Thyroid gland (tissue), 4 donors: ENCODE measurements around the gene IL27RA. TPM values are rescaled to one million over a fixed set of nuclear protein-coding genes. Genes with fewer than 3 reads are reported as not detected.
"Not testable (repeated sequence)": the region's sequence is repeated elsewhere in the genome, so short reads cannot be mapped to it uniquely, and the experiment has no call there.

Experiments used
- DNase-seq, 2 donors: peaks; one replicate each; pipeline ENCODE4 v3.0.0-alpha.2; 2019
- H3K27ac ChIP-seq, 3 donors: fragments of 200-600 bp; sonication (generic); 1 replicate in 2 of 3; 2 replicates in 1 of 3; pipeline ENCODE4 v1.5.1; 2016 to 2019; ENCODE audit warnings: mild to moderate bottlenecking in 1 of 3, moderate library complexity in 1 of 3
- H3K27me3 ChIP-seq: fragments of 200-600 bp; sonication (generic); one replicate; pipeline ENCODE4 v1.5.1; 2019
- H3K36me3 ChIP-seq, 2 donors: fragments of 200-600 bp; sonication (generic); one replicate each; pipeline ENCODE4 v1.5.1; 2016 to 2019
- H3K4me1 ChIP-seq, 2 donors: fragments of 200-600 bp; sonication (generic); one replicate each; pipeline ENCODE4 v1.5.1; 2017 to 2019
- H3K4me3 ChIP-seq, 3 donors: fragments of 200-600 bp; sonication (generic); replicated peaks in 1 of 3; 1 replicate in 2 of 3; 2 replicates in 1 of 3; pipeline ENCODE4 v1.5.1; 2016; ENCODE audit warnings: mild to moderate bottlenecking in 1 of 3
- H3K9me3 ChIP-seq: fragments of 200-600 bp; sonication (generic); one replicate; pipeline ENCODE4 v1.5.1; 2017
- CTCF ChIP-seq, 6 experiments: fragments of 200-600 bp in 3 of 6; fragments of 450-650 bp in 3 of 6; sonication (generic) in 3 of 6; IDR thresholded peaks; one replicate each; pipeline ENCODE4 v1.5.1; 2016 to 2019; ENCODE audit warnings: antibody characterized with exemption in 6 of 6, mild to moderate bottlenecking in 2 of 6, inconsistent platforms in 1 of 6, moderate library complexity in 1 of 6
- POLR2A ChIP-seq, 2 donors: fragments of 450-650 bp; IDR thresholded peaks; one replicate each; pipeline ENCODE4 v1.6.1; 2017; ENCODE audit warnings: antibody characterized with exemption in 2 of 2, mild to moderate bottlenecking in 2 of 2, moderate library complexity in 1 of 2
- WGBS, 2 donors: methylation state at CpG; one replicate each; pipeline ENCODE4 v1.1.5; 2017; 5-methylcytosine and 5-hydroxymethylcytosine counted together
- intact Hi-C: fragments of 100-400 bp; cut with DNase I; formaldehyde crosslinking; loops from one replicate; pipeline ENCODE4 v1.15.1; 2023
- total RNA-seq, 4 donors: library from RNA; depleted of rRNA; stranded (reverse); fragments of >200 nt; gene quantifications; one replicate each; pipeline ENCODE4 v1.2.3, GENCODE V29; 2016

The IL27RA gene
- total RNA-seq, 4 donors from 2014 or later = 1.9 to 4.9 (median 3.4) TPM

GRCh38 chr19:14039181-14039580, 7.6 kb downstream of the IL27RA start:
- H3K4me3 ChIP-seq = no peak overlapping the region
- no peaks in the 10 kb centered on the region for H3K27me3 ChIP-seq
- DNase-seq = no peak
- TF ChIP-seq CTCF (IDR thresholded peaks at IDR 0.05) = no peak
- no peak for TF ChIP-seq POLR2A (IDR thresholded peaks at IDR 0.05)
- intact Hi-C loops = no loop called here
- no peak overlapping the region for H3K27ac ChIP-seq
- H3K4me1 ChIP-seq = peaks cover 0 to 7% of the 10 kb centered on the region in 2 donors
- WGBS, 2 donors = 95 to 98% methylated on average over 7 of the region's 7 CpGs
- no peaks in the 10 kb centered on the region for H3K36me3 ChIP-seq
- H3K9me3 ChIP-seq = no peaks in the 10 kb centered on the region

GRCh38 chr19:14042659-14043608, 11.4 kb downstream of the IL27RA start:
- H3K36me3 ChIP-seq, H3K9me3 ChIP-seq, H3K4me3 ChIP-seq, H3K27ac ChIP-seq, DNase-seq, intact Hi-C loops, H3K27me3 ChIP-seq: not testable (repeated sequence)
- H3K4me1 ChIP-seq = peaks cover 5 to 18% of the 10 kb centered on the region in 2 donors
- WGBS, 2 donors = 62 to 72% methylated on average over 19 of the region's 19 CpGs
- peak in 5 of 6 experiments; percentile 9 to 56 (median 38) for TF ChIP-seq CTCF (IDR thresholded peaks at IDR 0.05)

GRCh38 chr19:14047866-14048265, 16.3 kb downstream of the IL27RA start:
- intact Hi-C loops, H3K36me3 ChIP-seq: not testable (repeated sequence)

GRCh38 chr19:14048443-14049153, 17.0 kb downstream of the IL27RA start:
- WGBS, 2 donors = 83 to 89% methylated on average over 8 of the region's 8 CpGs

More at GRCh38 chr19:14047866-14048265, 16.3 kb downstream of the IL27RA start:
- not testable (repeated sequence) for H3K9me3 ChIP-seq, DNase-seq, H3K27me3 ChIP-seq, H3K4me3 ChIP-seq, H3K27ac ChIP-seq
- 97 to 98% methylated on average over 10 of the region's 10 CpGs for WGBS, 2 donors
- H3K4me1 ChIP-seq = peaks cover 5 to 15% of the 10 kb centered on the region in 2 donors

More at GRCh38 chr19:14048443-14049153, 17.0 kb downstream of the IL27RA start:
- H3K27me3 ChIP-seq = no peaks in the 10 kb centered on the region
- no peaks in the 10 kb centered on the region for H3K36me3 ChIP-seq
- H3K27ac ChIP-seq = no peak overlapping the region
- no peaks in the 10 kb centered on the region for H3K9me3 ChIP-seq
- H3K4me1 ChIP-seq = peaks cover 5 to 11% of the 10 kb centered on the region in 2 donors
- no peak for TF ChIP-seq POLR2A (IDR thresholded peaks at IDR 0.05)
- TF ChIP-seq CTCF (IDR thresholded peaks at IDR 0.05) = peak in 5 of 6 experiments; percentile 34 to 82 (median 51)
- peak; percentile 33 to 55 for DNase-seq
- no peak overlapping the region for H3K4me3 ChIP-seq
- intact Hi-C loops = no loop called here
